ENCODE data around the gene KIAA1755.

The KIAA1755 gene

GRCh38 chr20:38177201-38177600 is 83.3 kb downstream of the KIAA1755 start:
- Histone ChIP-seq H3K4me2 (ENCODE audit: low read depth, low read length, poor library complexity, severe bottlenecking) (no peak overlapping the region), H3F3A (ENCODE audit: insufficient read depth) (no peaks in the 10 kb centered on the region), H3K27me3 (ENCODE audit: low read length) (no peaks in the 10 kb centered on the region), H4K20me1 (ENCODE audit: low read depth, low read length) (no peaks in the 10 kb centered on the region), H3K79me2 (ENCODE audit: insufficient read depth, low read length) (no peaks in the 10 kb centered on the region), H3K4me3 (ENCODE audit: insufficient read depth, low read length, poor library complexity, severe bottlenecking) (no peak overlapping the region), H3K9ac (ENCODE audit: low read length) (no peak overlapping the region), H2AFZ (ENCODE audit: low read depth, low read length, severe bottlenecking) (no peak overlapping the region), H3K9me3 (ENCODE audit: insufficient read depth, low read length) (no peaks in the 10 kb centered on the region), H3K27ac (ENCODE audit: low read depth, low read length) (no peak overlapping the region), H3K9me2 (replicated peaks; ENCODE audit: insufficient read depth, low read length) (no peaks in the 10 kb centered on the region), H3K36me3 (ENCODE audit: low read length) (no peaks in the 10 kb centered on the region)
- TF ChIP-seq CTCF (IDR thresholded peaks at IDR 0.05; ENCODE audit: insufficient read depth, low read length, poor library complexity, severe bottlenecking) = no peak
- no peak for TF ChIP-seq EZH2phosphoT487 (conservative IDR thresholded peaks at IDR 0.05; ENCODE audit: low read length)

DNA sequence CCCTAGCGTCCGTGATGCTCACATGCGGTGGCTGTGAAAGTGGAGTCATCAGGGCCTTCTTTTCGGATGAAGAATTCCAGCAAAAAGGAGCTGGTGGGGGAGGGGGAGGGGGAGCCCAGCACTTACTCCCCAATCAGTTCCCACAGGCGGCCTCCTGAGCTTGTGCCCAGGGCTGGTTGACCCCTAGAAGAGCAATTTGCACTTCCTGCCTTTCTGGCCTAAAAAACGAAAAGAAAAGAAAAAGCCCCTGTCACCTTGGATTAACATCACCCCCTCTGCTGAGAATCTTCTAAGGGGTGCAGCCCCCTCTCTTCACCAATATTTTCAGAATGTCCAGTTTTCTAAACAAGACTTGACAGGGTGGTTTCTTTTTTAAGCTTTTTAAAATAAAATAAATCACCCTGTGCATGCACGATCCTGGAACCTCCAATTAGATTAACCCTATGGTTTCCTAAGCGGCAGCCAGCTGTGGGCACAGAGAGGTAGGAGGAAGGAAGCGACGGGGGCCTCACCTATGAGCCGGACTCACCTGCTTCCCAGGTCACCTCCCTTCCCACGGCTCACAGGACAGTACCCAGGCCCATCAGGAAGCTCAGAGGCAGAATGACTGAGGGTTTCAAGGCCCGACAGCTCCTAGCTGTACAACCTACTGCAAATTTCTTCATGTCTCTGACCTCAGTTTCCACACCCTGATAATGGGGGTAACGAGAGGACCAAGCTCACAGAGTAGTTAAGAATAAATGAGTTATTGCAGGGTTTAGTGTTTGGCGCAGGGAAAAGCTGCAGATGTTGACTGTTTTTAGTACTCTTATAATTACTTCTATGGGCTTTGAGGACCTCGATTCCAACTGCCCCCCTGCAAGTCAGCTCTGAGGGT is 85.0 kb downstream of the KIAA1755 start:
- no peak overlapping the region for H3K4me3 ChIP-seq (ENCODE audit: insufficient read depth, low read length, poor library complexity, severe bottlenecking)
- no peaks in the 10 kb centered on the region for H3F3A ChIP-seq (ENCODE audit: insufficient read depth)
- H3K27ac ChIP-seq (ENCODE audit: low read depth, low read length) = no peak overlapping the region
- H2AFZ ChIP-seq (ENCODE audit: low read depth, low read length, severe bottlenecking) = no peak overlapping the region
- H3K4me2 ChIP-seq (ENCODE audit: low read depth, low read length, poor library complexity, severe bottlenecking) = no peak overlapping the region
- H3K9me2 ChIP-seq (replicated peaks; ENCODE audit: insufficient read depth, low read length) = no peaks in the 10 kb centered on the region
- H3K9me3 ChIP-seq (ENCODE audit: insufficient read depth, low read length) = no peaks in the 10 kb centered on the region
- H3K79me2 ChIP-seq (ENCODE audit: insufficient read depth, low read length) = no peaks in the 10 kb centered on the region
- H3K27me3 ChIP-seq (ENCODE audit: low read length) = no peaks in the 10 kb centered on the region
- no peak for TF ChIP-seq EZH2phosphoT487 (conservative IDR thresholded peaks at IDR 0.05; ENCODE audit: low read length)
- no peak for TF ChIP-seq CTCF (IDR thresholded peaks at IDR 0.05; ENCODE audit: insufficient read depth, low read length, poor library complexity, severe bottlenecking)
- H3K36me3 ChIP-seq (ENCODE audit: low read length) = no peaks in the 10 kb centered on the region
- H4K20me1 ChIP-seq (ENCODE audit: low read depth, low read length) = no peaks in the 10 kb centered on the region
- H3K9ac ChIP-seq (ENCODE audit: low read length) = no peak overlapping the region

DNA sequence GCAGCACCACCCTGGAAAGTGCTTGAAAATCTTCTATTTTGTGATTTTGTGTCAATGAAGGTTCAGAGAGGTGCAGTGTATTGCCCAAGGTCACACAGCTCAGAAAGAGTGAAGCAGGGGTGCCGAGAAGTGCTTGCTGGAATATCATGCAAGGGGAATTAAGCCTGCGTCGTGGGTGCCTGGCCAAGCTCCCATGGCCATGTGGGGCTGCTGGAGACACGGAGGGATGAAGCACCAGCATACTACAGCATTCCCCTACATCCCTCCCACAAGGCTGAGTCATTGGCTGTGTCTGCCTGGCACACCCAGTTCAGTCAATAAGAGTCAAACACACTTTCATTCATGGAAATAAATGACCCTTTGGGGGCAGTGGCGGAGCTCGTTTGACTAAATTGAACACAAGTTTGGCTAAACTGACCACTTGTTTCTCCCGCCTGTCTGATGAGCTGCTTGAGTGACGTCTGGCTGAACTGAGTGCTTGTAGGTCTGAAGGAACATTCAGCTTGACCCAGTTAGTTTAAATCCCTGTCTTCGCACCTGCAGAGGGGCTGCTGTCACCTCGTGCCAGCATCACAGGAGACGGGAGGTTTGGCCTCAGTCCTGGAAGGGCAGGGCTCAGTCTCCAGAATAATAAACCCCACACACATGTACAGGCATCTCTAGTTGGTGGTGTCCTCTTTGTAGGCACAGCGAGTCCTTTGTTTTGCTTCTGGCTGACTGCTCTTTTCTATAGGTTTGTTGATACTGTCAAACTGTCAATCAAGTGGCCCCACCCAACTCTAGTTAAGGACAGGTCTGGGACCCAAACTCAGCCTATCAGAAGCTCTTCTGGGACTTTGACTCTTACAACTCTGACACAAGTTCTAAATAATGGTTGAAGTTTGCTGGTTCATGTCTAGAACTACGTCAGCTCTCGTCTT is 87.0 kb downstream of the KIAA1755 start:
- Histone ChIP-seq H3K79me2 (ENCODE audit: insufficient read depth, low read length) (no peaks in the 10 kb centered on the region), H3K9me2 (replicated peaks; ENCODE audit: insufficient read depth, low read length) (no peaks in the 10 kb centered on the region), H2AFZ (ENCODE audit: low read depth, low read length, severe bottlenecking) (no peak overlapping the region), H3K4me2 (ENCODE audit: low read depth, low read length, poor library complexity, severe bottlenecking) (no peak overlapping the region), H3K36me3 (ENCODE audit: low read length) (no peaks in the 10 kb centered on the region), H4K20me1 (ENCODE audit: low read depth, low read length) (no peaks in the 10 kb centered on the region), H3K9ac (ENCODE audit: low read length) (no peak overlapping the region), H3K27me3 (ENCODE audit: low read length) (no peaks in the 10 kb centered on the region), H3K9me3 (ENCODE audit: insufficient read depth, low read length) (no peaks in the 10 kb centered on the region), H3F3A (ENCODE audit: insufficient read depth) (no peaks in the 10 kb centered on the region), H3K27ac (ENCODE audit: low read depth, low read length) (no peak overlapping the region), H3K4me3 (ENCODE audit: insufficient read depth, low read length, poor library complexity, severe bottlenecking) (no peak overlapping the region)
- TF ChIP-seq EZH2phosphoT487 (conservative IDR thresholded peaks at IDR 0.05; ENCODE audit: low read length) (no peak), CTCF (IDR thresholded peaks at IDR 0.05; ENCODE audit: insufficient read depth, low read length, poor library complexity, severe bottlenecking) (no peak)

Measured in SU-DHL-6 (cell line).